HCT116 (cell line): ENCODE measurements around the gene GBP5. TPM values are rescaled to one million over a fixed set of nuclear protein-coding genes. Genes with fewer than 3 reads are reported as not detected.

Source experiments
- ATAC-seq: fragments of 200-7000 bp; cut with Tn5 transposase; 2 replicates; pipeline ENCODE4 v1.9.1; 2020; ENCODE audit warnings: mild to moderate bottlenecking, moderate library complexity
- BruUV-seq: library from RNA; stranded (reverse); fragments of 400-500 nt; replicated peaks from 2 replicates; lab custom pipeline; 2021; lab: Mats Ljungman, UMichigan
- CTCF ChIA-PET: fragments of 300-600 bp; sonication (Branson Sonifier 250); formaldehyde crosslinking; loops from one replicate; lab custom pipeline; 2021; ENCODE audit warnings: antibody characterized with exemption; lab: Charles Lee
- POLR2A ChIA-PET: fragments of 300-600, 350-600 bp; sonication (Branson Sonifier 250); formaldehyde crosslinking; loops from one replicate; lab custom pipeline; 2021; ENCODE audit warnings: antibody characterized with exemption; lab: Charles Lee
- RAD21 ChIA-PET, 2 experiments: fragments of 300-600 bp; sonication (Branson Sonifier 250); formaldehyde crosslinking; loops; one replicate each; lab custom pipeline; 2023; ENCODE audit warnings: low total read pairs in 2 of 2; ENCODE audit not compliant: uncharacterized antibody in 2 of 2, unreplicated experiment in 2 of 2, low non-redundant PET in 1 of 2; lab: Charles Lee
- DNase-seq: peaks from one replicate; pipeline ENCODE4 v3.0.0-alpha.2; 2010; ENCODE audit warnings: low read depth, low spot score
- H2AFZ ChIP-seq: fragments of 200-600 bp; shearing (Covaris generic), sonication (generic); 2 replicates; pipeline ENCODE4 v1.6.1; 2017; ENCODE audit warnings: low read depth, mixed run types, mixed read lengths, antibody characterized with exemption, low read length; ENCODE audit not compliant: poor library complexity, severe bottlenecking
- H3K27ac ChIP-seq: 2 replicates; pipeline ENCODE4 v1.5.1; 2012; ENCODE audit warnings: low read depth, low read length
- H3K27me3 ChIP-seq: fragments of 200-600 bp; sonication (generic); 2 replicates; pipeline ENCODE4 v1.6.1; 2016; ENCODE audit warnings: mixed run types, low read length, mixed read lengths; ENCODE audit not compliant: insufficient read depth
- H3K36me3 ChIP-seq, 2 experiments: fragments of 200-500 bp in 1 of 2; fragments of 200-600 bp in 1 of 2; sonication (Bioruptor generic) in 1 of 2; sonication (generic) in 1 of 2; 2 replicates each; pipeline versions ENCODE4 v1.5.1 to v1.6.1; 2014 to 2016; ENCODE audit warnings: low read length in 2 of 2, inconsistent platforms in 1 of 2, mixed read lengths in 1 of 2, mixed run types in 1 of 2; ENCODE audit not compliant: insufficient read depth in 2 of 2, control insufficient read depth in 1 of 2
- H3K4me1 ChIP-seq, 2 experiments: fragments of 200-600 bp in 1 of 2; sonication (generic) in 1 of 2; 2 replicates each; pipeline versions ENCODE4 v1.5.1 to v1.6.1; 2012 to 2017; ENCODE audit warnings: low read length in 2 of 2, inconsistent platforms in 1 of 2, mild to moderate bottlenecking in 1 of 2, mixed read lengths in 1 of 2, mixed run types in 1 of 2, moderate library complexity in 1 of 2; ENCODE audit not compliant: insufficient read depth in 2 of 2, control insufficient read depth in 1 of 2
- H3K4me2 ChIP-seq: fragments of 200-600 bp; sonication (generic); 2 replicates; pipeline ENCODE4 v1.6.1; 2017; ENCODE audit warnings: mixed run types, low read length, mixed read lengths
- H3K4me3 ChIP-seq, 2 experiments: fragments of 200-600 bp in 1 of 2; sonication (generic) in 1 of 2; replicated peaks in 1 of 2; 2 replicates each; pipeline ENCODE4 v1.5.1; 2011 to 2016; ENCODE audit warnings: low read length in 2 of 2, control low read depth in 1 of 2, low read depth in 1 of 2, mild to moderate bottlenecking in 1 of 2, mixed read lengths in 1 of 2, mixed run types in 1 of 2
- H3K79me2 ChIP-seq: fragments of 200-600 bp; sonication (generic); 2 replicates; pipeline ENCODE4 v1.6.1; 2017; ENCODE audit warnings: mild to moderate bottlenecking, mixed run types, low read length, moderate library complexity, mixed read lengths; ENCODE audit not compliant: insufficient read depth
- H3K9ac ChIP-seq: fragments of 200-600 bp; sonication (generic); 2 replicates; pipeline ENCODE4 v1.6.1; 2016; ENCODE audit warnings: low read length, mixed read lengths
- H3K9me2 ChIP-seq: fragments of 200-600 bp; sonication (generic), shearing (Covaris generic); 2 replicates; pipeline ENCODE4 v1.6.1; 2017; ENCODE audit warnings: mixed run types, mild to moderate bottlenecking, moderate library complexity; ENCODE audit not compliant: insufficient read depth
- H3K9me3 ChIP-seq, 2 experiments: fragments of 200-500 bp in 1 of 2; fragments of 200-600 bp in 1 of 2; sonication (Bioruptor generic) in 1 of 2; sonication (generic) in 1 of 2; 2 replicates each; pipeline ENCODE4 v1.6.1; 2014 to 2017; ENCODE audit warnings: low read length in 2 of 2, mixed read lengths in 2 of 2, inconsistent platforms in 1 of 2, low read depth in 1 of 2, mild to moderate bottlenecking in 1 of 2, mixed run types in 1 of 2, moderate library complexity in 1 of 2; ENCODE audit not compliant: control insufficient read depth in 1 of 2, insufficient read depth in 1 of 2
- H4K20me1 ChIP-seq: fragments of 200-600 bp; sonication (generic), shearing (Covaris generic); 2 replicates; pipeline ENCODE4 v1.6.1; 2017; ENCODE audit warnings: mixed run types, mild to moderate bottlenecking, moderate library complexity; ENCODE audit not compliant: insufficient read depth
- CTCF ChIP-seq, 3 experiments: fragments of 200-600 bp in 1 of 3; sonication (generic) in 1 of 3; IDR thresholded peaks in 2 of 3; conservative IDR thresholded peaks in 1 of 3; 2 replicates each; pipeline ENCODE4 v1.5.1; 2012 to 2017; ENCODE audit warnings: low read depth in 2 of 3, low read length in 2 of 3, antibody characterized with exemption in 1 of 3, borderline replicate concordance in 1 of 3, control low read depth in 1 of 3, mild to moderate bottlenecking in 1 of 3, mixed read lengths in 1 of 3, mixed run types in 1 of 3, moderate library complexity in 1 of 3; ENCODE audit not compliant: insufficient read depth in 1 of 3
- EGR1 ChIP-seq: IDR thresholded peaks from 2 replicates; pipeline ENCODE4 v1.6.1; 2012; ENCODE audit warnings: low read depth
- FOSL1 ChIP-seq: IDR thresholded peaks from 2 replicates; pipeline ENCODE4 v1.6.1; 2012; ENCODE audit warnings: low read depth
- POLR2AphosphoS5 ChIP-seq: IDR thresholded peaks from 2 replicates; pipeline ENCODE4 v1.6.1; 2011; ENCODE audit warnings: mild to moderate bottlenecking, low read depth, low read length, moderate library complexity
- RAD21 ChIP-seq: IDR thresholded peaks from 2 replicates; pipeline ENCODE4 v1.6.1; 2012; ENCODE audit warnings: low read depth, mild to moderate bottlenecking
- REST ChIP-seq: IDR thresholded peaks from 2 replicates; pipeline ENCODE4 v1.6.1; 2012; ENCODE audit warnings: low read depth
- SRF ChIP-seq: IDR thresholded peaks from 2 replicates; pipeline ENCODE4 v1.6.1; 2012; ENCODE audit warnings: low read depth
- TCF7L2 ChIP-seq: IDR thresholded peaks from 2 replicates; pipeline ENCODE4 v1.7.0; 2011; ENCODE audit warnings: borderline replicate concordance, inconsistent platforms; ENCODE audit not compliant: insufficient read depth, insufficient read length; ENCODE audit errors: extremely low read depth
- YY1 ChIP-seq: IDR thresholded peaks from 2 replicates; pipeline ENCODE4 v1.6.1; 2011; ENCODE audit warnings: low read length, low read depth, moderate library complexity, mild to moderate bottlenecking; ENCODE audit not compliant: insufficient replicate concordance; ENCODE audit errors: extremely low read depth
- ZBTB33 ChIP-seq: IDR thresholded peaks from 2 replicates; pipeline ENCODE4 v1.6.1; 2011; ENCODE audit warnings: mild to moderate bottlenecking, low read length, moderate library complexity; ENCODE audit not compliant: insufficient replicate concordance; ENCODE audit errors: extremely low read depth
- intact Hi-C: fragments of 100-400 bp; cut with micrococcal nuclease; formaldehyde crosslinking; loops from 2 replicates; pipeline ENCODE4 v1.10.0; 2022
- total RNA-seq: library from RNA; stranded (reverse); gene quantifications from one replicate; pipeline ENCODE4 v1.2.1, GENCODE V29; 2021; ENCODE audit not compliant: unreplicated experiment

Gene GBP5
- total RNA-seq, 1 experiment from 2014 or later = 0.17 TPM

- no peaks in the 10 kb centered on the region for H3K27me3 ChIP-seq
- no peaks in the 10 kb centered on the region for H3K4me1 ChIP-seq
- H3K27ac ChIP-seq = no peak overlapping the region
- CTCF ChIA-PET = no interaction called here
- DNase-seq (no peak), ATAC-seq (no peak)
- BruUV-seq = no TSS peak
- POLR2A ChIA-PET = no interaction called here
- H3K4me2 ChIP-seq = no peak overlapping the region
- no peak for TF ChIP-seq FOSL1
- TF ChIP-seq TCF7L2 = no peak
- no peak for TF ChIP-seq EGR1
- no peak for TF ChIP-seq ZBTB33
- no peak for TF ChIP-seq POLR2AphosphoS5
- TF ChIP-seq RAD21 = no peak
- no peak for TF ChIP-seq CTCF (IDR thresholded peaks at IDR 0.05 in 2 of 3, conservative IDR thresholded peaks at IDR 0.05 in 1 of 3; ENCODE audit: borderline replicate concordance in 1 of 3, insufficient read depth in 1 of 3, low read depth in 2 of 3, low read length in 2 of 3)
- no peak for TF ChIP-seq REST
- TF ChIP-seq YY1 = no peak
- TF ChIP-seq SRF = no peak
- H2AFZ ChIP-seq = no peak overlapping the region
- H3K9ac ChIP-seq = no peak overlapping the region
- no peaks in the 10 kb centered on the region for H4K20me1 ChIP-seq
- no peaks in the 10 kb centered on the region for H3K9me2 ChIP-seq
- intact Hi-C loops = no loop called here
- no peak overlapping the region for H3K4me3 ChIP-seq
- no peaks in the 10 kb centered on the region for H3K36me3 ChIP-seq
- no peaks in the 10 kb centered on the region for H3K9me3 ChIP-seq
- no peaks in the 10 kb centered on the region for H3K79me2 ChIP-seq
- RAD21 ChIA-PET = no interaction called here
Measured at GRCh38 chr1:89288051-89288340, 15.3 kb upstream of the GBP5 start.
